B cell (primary cell): ENCODE measurements around the gene BTF3. TPM values are rescaled to one million over a fixed set of nuclear protein-coding genes. Genes with fewer than 3 reads are reported as not detected.

Source experiments
- ATAC-seq: fragments of 200-7000 bp; cut with Tn5 transposase; one replicate; pipeline ENCODE4 v1.10.0; 2021; ENCODE audit warnings: low read depth, mild to moderate bottlenecking, moderate number of reproducible peaks, moderate library complexity
- CTCF ChIA-PET: fragments of 350-600 bp; sonication (Branson Sonifier 250); formaldehyde crosslinking; loops from one replicate; lab custom pipeline; 2021; ENCODE audit warnings: antibody characterized with exemption, inconsistent platforms; lab: Charles Lee
- POLR2A ChIA-PET: fragments of 350-600 bp; sonication (Branson Sonifier 250); formaldehyde crosslinking; loops from one replicate; lab custom pipeline; 2021; ENCODE audit warnings: antibody characterized with exemption; lab: Charles Lee
- DNase-seq: peaks from one replicate; pipeline ENCODE4 v3.0.0; 2013
- H2AFZ ChIP-seq: 2 replicates; pipeline ENCODE4 v1.6.1; 2012; ENCODE audit warnings: mild to moderate bottlenecking, low read depth, low read length; ENCODE audit not compliant: insufficient read depth, poor library complexity, severe bottlenecking
- H3K27ac ChIP-seq, 2 donors: 1 replicate in 1 of 2; 2 replicates in 1 of 2; pipeline ENCODE4 v1.5.1; 2012 to 2013; ENCODE audit warnings: low read length in 2 of 2, mild to moderate bottlenecking in 2 of 2, moderate library complexity in 1 of 2
- H3K27me3 ChIP-seq, 4 experiments: fragments of 200-600 bp in 1 of 4; sonication (generic) in 1 of 4; replicated peaks in 1 of 4; 1 replicate in 2 of 4; 2 replicates in 2 of 4; pipeline versions ENCODE4 v1.6.1 to v1.7.0; 2013 to 2016; ENCODE audit warnings: low read length in 3 of 4, mild to moderate bottlenecking in 2 of 4, mixed read lengths in 1 of 4, moderate library complexity in 1 of 4; ENCODE audit not compliant: insufficient read depth in 4 of 4, control insufficient read depth in 3 of 4; ENCODE audit errors: control extremely low read depth in 1 of 4
- H3K36me3 ChIP-seq, 2 experiments: replicated peaks in 1 of 2; 1 replicate in 1 of 2; 2 replicates in 1 of 2; pipeline versions ENCODE4 v1.6.1 to v1.7.1; 2013; ENCODE audit warnings: low read length in 1 of 2; ENCODE audit not compliant: insufficient read depth in 2 of 2, control insufficient read depth in 1 of 2; ENCODE audit errors: control extremely low read depth in 1 of 2, extremely low read depth in 1 of 2
- H3K4me1 ChIP-seq, 2 donors: fragments of 200-600 bp in 1 of 2; sonication (generic) in 1 of 2; 1 replicate in 1 of 2; 2 replicates in 1 of 2; pipeline versions ENCODE4 v1.5.1 to v1.6.1; 2013 to 2017; ENCODE audit warnings: low read length in 2 of 2; ENCODE audit not compliant: control insufficient read depth in 2 of 2, insufficient read depth in 2 of 2
- H3K4me2 ChIP-seq: replicated peaks from 2 replicates; pipeline ENCODE3; 2012; ENCODE audit warnings: mild to moderate bottlenecking, low read depth, low read length; ENCODE audit not compliant: poor library complexity, severe bottlenecking
- H3K4me3 ChIP-seq, 5 experiments: fragments of 200-600 bp in 1 of 5; sonication (generic) in 1 of 5; 1 replicate in 3 of 5; 2 replicates in 2 of 5; pipeline versions ENCODE4 v1.5.1 to v1.7.0; 2011 to 2016; ENCODE audit warnings: low read length in 4 of 5, mild to moderate bottlenecking in 4 of 5, low read depth in 2 of 5, control low read depth in 1 of 5, moderate library complexity in 1 of 5; ENCODE audit not compliant: insufficient read depth in 1 of 5; ENCODE audit errors: control extremely low read depth in 1 of 5, extremely low read depth in 1 of 5
- H3K79me2 ChIP-seq: fragments of 200-600 bp; sonication (generic); one replicate; pipeline ENCODE4 v1.6.0; 2016; ENCODE audit warnings: low read length; ENCODE audit not compliant: control insufficient read depth, insufficient read depth
- H3K9ac ChIP-seq: fragments of 200-600 bp; sonication (generic); 2 replicates; pipeline ENCODE4 v1.6.1; 2017; ENCODE audit warnings: mild to moderate bottlenecking, low read length, moderate library complexity
- H3K9me3 ChIP-seq, 3 donors: one replicate each; pipeline versions ENCODE4 v1.6.1 to v1.7.1; 2013; ENCODE audit warnings: low read length in 2 of 3; ENCODE audit not compliant: control insufficient read depth in 2 of 3, insufficient read depth in 1 of 3; ENCODE audit errors: control extremely low read depth in 1 of 3
- H4K20me1 ChIP-seq: 2 replicates; pipeline ENCODE4 v1.6.0; 2012; ENCODE audit warnings: mild to moderate bottlenecking, low read length; ENCODE audit not compliant: insufficient read depth, control insufficient read depth, poor library complexity, severe bottlenecking
- H3K27ac Mint-ChIP-seq: one replicate; pipeline ENCODE4 v1.8.0; 2021; ENCODE audit warnings: mixed read lengths
- H3K27me3 Mint-ChIP-seq: one replicate; pipeline ENCODE4 v1.8.0; 2021; ENCODE audit warnings: mixed read lengths
- H3K4me1 Mint-ChIP-seq: one replicate; pipeline ENCODE4 v1.8.0; 2021; ENCODE audit warnings: mixed read lengths
- H3K4me3 Mint-ChIP-seq: one replicate; pipeline ENCODE4 v1.8.0; 2021; ENCODE audit warnings: mixed read lengths
- H3K9me3 Mint-ChIP-seq: one replicate; pipeline ENCODE4 v1.8.0; 2022; ENCODE audit warnings: mixed read lengths; ENCODE audit not compliant: insufficient read depth
- CTCF ChIP-seq: fragments of 200-600 bp; IDR thresholded peaks from one replicate; pipeline ENCODE4 v1.8.0; 2022; ENCODE audit warnings: antibody characterized with exemption, mild to moderate bottlenecking
- EZH2 ChIP-seq: IDR thresholded peaks from 2 replicates; pipeline ENCODE4 v1.6.1; 2012; ENCODE audit warnings: borderline replicate concordance, low read depth, mild to moderate bottlenecking, moderate library complexity, low read length; ENCODE audit not compliant: insufficient read depth, poor library complexity, severe bottlenecking
- WGBS: methylation state at CpG from one replicate; pipeline ENCODE4 v1.1.5; 2013; ENCODE audit warnings: missing lambda C conversion rate; ENCODE audit not compliant: insufficient coverage; 5-methylcytosine and 5-hydroxymethylcytosine counted together
- intact Hi-C: fragments of 100-400 bp; cut with micrococcal nuclease; formaldehyde crosslinking; loops from one replicate; pipeline ENCODE4 v1.10.0; 2022
- polyA plus RNA-seq: library from polyadenylated mRNA; depleted of rRNA; stranded (reverse); fragments of >200 nt; gene quantifications from 2 replicates; pipeline ENCODE4 v1.2.3, GENCODE V29; 2012
- total RNA-seq, 2 donors: library from RNA; stranded (reverse); fragments of 120-200 nt in 1 of 2; gene quantifications; 1 replicate in 1 of 2; 2 replicates in 1 of 2; pipeline versions ENCODE4 v1.2.3 to v1.2.4, GENCODE V29; 2013 to 2022

BTF3 gene
- total and polyA plus RNA-seq, 2 donors (not counting 1 experiment from before 2014, with no cell fraction given): 309 to 466 TPM

- Histone ChIP-seq H4K20me1 (no peaks in the 10 kb centered on the region), H3K9me3 (no peaks in the 10 kb centered on the region), H3K4me2 (no peak overlapping the region), H3K4me3 (no peak overlapping the region), H3K79me2 (no peaks in the 10 kb centered on the region), H3K9ac (no peak overlapping the region), H3K4me1 (peaks cover 0 to 2% of the 10 kb centered on the region in 2 donors), H3K36me3 (no peaks in the 10 kb centered on the region), H2AFZ (no peak overlapping the region), H3K27ac (no peak overlapping the region), H3K27me3 (no peaks in the 10 kb centered on the region)
- ATAC-seq (no peak), DNase-seq (no peak)
- no peak overlapping the region for H3K4me3 Mint-ChIP-seq
- TF ChIP-seq CTCF (no peak), EZH2 (no peak)
- H3K27ac Mint-ChIP-seq: no peak overlapping the region
- CTCF ChIA-PET: no interaction called here
- intact Hi-C loops: no loop called here
- peaks cover 2% of the 10 kb centered on the region for H3K4me1 Mint-ChIP-seq
- no peaks in the 10 kb centered on the region for H3K27me3 Mint-ChIP-seq
- POLR2A ChIA-PET: no interaction called here
- WGBS: no CpG with 5 or more reads among the region's 2 CpGs
- H3K9me3 Mint-ChIP-seq: no peaks in the 10 kb centered on the region
Observed at GRCh38 chr5:73514418-73514817, 16.2 kb downstream of the BTF3 start.

GRCh38 chr5:73515232-73515631 is 17.0 kb downstream of the BTF3 start:
- Mint-ChIP-seq H3K4me3 (no peak overlapping the region), H3K27me3 (no peaks in the 10 kb centered on the region), H3K9me3 (no peaks in the 10 kb centered on the region), H3K4me1 (peaks cover 7% of the 10 kb centered on the region), H3K27ac (no peak overlapping the region)
- Histone ChIP-seq H3K9me3 (no peaks in the 10 kb centered on the region), H3K27me3 (no peaks in the 10 kb centered on the region), H3K9ac (no peak overlapping the region), H3K4me1 (peaks cover 0 to 4% of the 10 kb centered on the region in 2 donors), H3K27ac (no peak overlapping the region), H2AFZ (no peak overlapping the region), H3K4me2 (no peak overlapping the region), H3K36me3 (no peaks in the 10 kb centered on the region), H3K4me3 (no peak overlapping the region), H3K79me2 (no peaks in the 10 kb centered on the region), H4K20me1 (no peaks in the 10 kb centered on the region)
- CTCF ChIA-PET: interaction anchor here (0.8 kb wide), 1 partner anchor 22 kb away, joined by 3 read pairs; no protein-coding TSS in a partner anchor
- ATAC-seq (no peak), DNase-seq (no peak)
- no CpG with 5 or more reads among the region's 4 CpGs for WGBS
- intact Hi-C loops: no loop called here
- TF ChIP-seq EZH2 (no peak), CTCF (no peak)
- POLR2A ChIA-PET: no interaction called here
